SK-N-SH treated with all-trans-retinoic acid at 6 μM for 48 hours (cell line): ENCODE measurements around the gene PTPRN2.

Source experiments
- ATAC-seq: fragments of 200-7000 bp; cut with Tn5 transposase; 3 replicates; pipeline ENCODE4 v1.9.1; 2020; ENCODE audit warnings: mild to moderate bottlenecking, moderate library complexity
- ARNTL ChIP-seq: fragments of 450-650 bp; formaldehyde crosslinking; IDR thresholded peaks from 2 replicates; pipeline ENCODE4 v1.5.0; 2020; ENCODE audit warnings: low read depth, mild to moderate bottlenecking, moderate library complexity, borderline replicate concordance
- BACH2 ChIP-seq: fragments of 250-450 bp; sonication (Bioruptor Pico); IDR thresholded peaks from 2 replicates; pipeline ENCODE4 v1.9.0; 2021; ENCODE audit warnings: mild to moderate bottlenecking, borderline replicate concordance
- CSDC2 ChIP-seq: fragments of 250-450 bp; sonication (Bioruptor Pico); IDR thresholded peaks from 2 replicates; pipeline ENCODE4 v1.5.0; 2020; ENCODE audit warnings: mild to moderate bottlenecking, moderate library complexity
- GLIS3 ChIP-seq: fragments of 250-450 bp; sonication (Bioruptor Pico); IDR thresholded peaks from 2 replicates; pipeline ENCODE4 v1.5.0; 2020; ENCODE audit warnings: mild to moderate bottlenecking, moderate library complexity
- OSR1 ChIP-seq: fragments of 250-450 bp; sonication (Bioruptor Pico); IDR thresholded peaks from 2 replicates; pipeline ENCODE4 v1.8.0; 2022; ENCODE audit warnings: moderate library complexity, mild to moderate bottlenecking, inconsistent platforms
- PATZ1 ChIP-seq: fragments of 250-450 bp; sonication (Bioruptor Pico); IDR thresholded peaks from 2 replicates; pipeline ENCODE4 v1.8.0; 2020; ENCODE audit warnings: mild to moderate bottlenecking, moderate library complexity, borderline replicate concordance
- POU6F1 ChIP-seq: fragments of 250-450 bp; sonication (Bioruptor Pico); IDR thresholded peaks from 2 replicates; pipeline ENCODE4 v1.8.0; 2021; ENCODE audit warnings: low read depth, mild to moderate bottlenecking, moderate library complexity, borderline replicate concordance
- PPARA ChIP-seq: fragments of 250-450 bp; sonication (Bioruptor Pico); IDR thresholded peaks from 2 replicates; pipeline ENCODE4 v1.5.0; 2020; ENCODE audit warnings: mild to moderate bottlenecking, borderline replicate concordance
- SNAI2 ChIP-seq: fragments of 250-450 bp; sonication (Bioruptor Pico); IDR thresholded peaks from 2 replicates; pipeline ENCODE4 v1.5.0; 2020; ENCODE audit warnings: mild to moderate bottlenecking, moderate library complexity
- TCF4 ChIP-seq: fragments of 250-450 bp; sonication (Bioruptor Pico); IDR thresholded peaks from 2 replicates; pipeline ENCODE4 v1.8.0; 2021; ENCODE audit warnings: mild to moderate bottlenecking, moderate library complexity, borderline replicate concordance
- TOX ChIP-seq: fragments of 250-450 bp; sonication (Bioruptor Pico); IDR thresholded peaks from 2 replicates; pipeline ENCODE4 v1.8.0; 2021; ENCODE audit warnings: mild to moderate bottlenecking, moderate library complexity, borderline replicate concordance
- TSHZ2 ChIP-seq: fragments of 250-450 bp; sonication (Bioruptor Pico); IDR thresholded peaks from 2 replicates; pipeline ENCODE4 v1.5.0; 2020; ENCODE audit warnings: mild to moderate bottlenecking, moderate library complexity
- ZC3H10 ChIP-seq: fragments of 250-450 bp; sonication (Bioruptor Pico); IDR thresholded peaks from 2 replicates; pipeline ENCODE4 v1.5.1; 2021; ENCODE audit warnings: mild to moderate bottlenecking, moderate library complexity
- ZNF565 ChIP-seq: fragments of 450-650 bp; formaldehyde crosslinking; conservative IDR thresholded peaks from 2 replicates; pipeline ENCODE4 v1.5.0; 2020; ENCODE audit warnings: low read depth, mild to moderate bottlenecking, moderate library complexity
- ZNF70 ChIP-seq: fragments of 450-650 bp; formaldehyde crosslinking; IDR thresholded peaks from 2 replicates; pipeline ENCODE4 v1.5.0; 2020; ENCODE audit warnings: mild to moderate bottlenecking, moderate library complexity
- ZNF8 ChIP-seq: fragments of 450-650 bp; formaldehyde crosslinking; IDR thresholded peaks from 2 replicates; pipeline ENCODE4 v1.5.0; 2020; ENCODE audit warnings: mild to moderate bottlenecking, moderate library complexity
- TF ChIP-seq, protein P1 (sequence below): fragments of 250-450 bp; sonication (Bioruptor Pico); IDR thresholded peaks from 2 replicates; pipeline ENCODE4 v1.5.1; 2021; ENCODE audit warnings: mild to moderate bottlenecking, moderate library complexity

PTPRN2 gene

GRCh38 chr7:158579662-158580646, 7.7 kb downstream of the PTPRN2 start:
- ATAC-seq: no peak
- TF ChIP-seq, protein P1, sequence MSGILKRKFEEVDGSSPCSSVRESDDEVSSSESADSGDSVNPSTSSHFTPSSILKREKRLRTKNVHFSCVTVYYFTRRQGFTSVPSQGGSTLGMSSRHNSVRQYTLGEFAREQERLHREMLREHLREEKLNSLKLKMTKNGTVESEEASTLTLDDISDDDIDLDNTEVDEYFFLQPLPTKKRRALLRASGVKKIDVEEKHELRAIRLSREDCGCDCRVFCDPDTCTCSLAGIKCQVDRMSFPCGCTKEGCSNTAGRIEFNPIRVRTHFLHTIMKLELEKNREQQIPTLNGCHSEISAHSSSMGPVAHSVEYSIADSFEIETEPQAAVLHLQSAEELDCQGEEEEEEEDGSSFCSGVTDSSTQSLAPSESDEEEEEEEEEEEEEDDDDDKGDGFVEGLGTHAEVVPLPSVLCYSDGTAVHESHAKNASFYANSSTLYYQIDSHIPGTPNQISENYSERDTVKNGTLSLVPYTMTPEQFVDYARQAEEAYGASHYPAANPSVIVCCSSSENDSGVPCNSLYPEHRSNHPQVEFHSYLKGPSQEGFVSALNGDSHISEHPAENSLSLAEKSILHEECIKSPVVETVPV (CRISPR knock-in tag): no peak
- TF ChIP-seq TOX (CRISPR knock-in tag): no peak
- no peak for TF ChIP-seq TCF4
- TF ChIP-seq OSR1 (CRISPR knock-in tag): no peak
- no peak for TF ChIP-seq ZC3H10
- no peak for TF ChIP-seq CSDC2 (CRISPR knock-in tag)
- TF ChIP-seq GLIS3 (CRISPR knock-in tag): no peak
- TF ChIP-seq TSHZ2 (CRISPR knock-in tag): no peak
- no peak for TF ChIP-seq POU6F1 (CRISPR knock-in tag)
- TF ChIP-seq PPARA (CRISPR knock-in tag): no peak
- no peak for TF ChIP-seq BACH2 (CRISPR knock-in tag)

- no peak for ATAC-seq
Measured at GRCh38 chr7:158576050-158576762, 11.4 kb downstream of the PTPRN2 start.

GRCh38 chr7:158574308-158575036, 13.2 kb downstream of the PTPRN2 start:
- no peak for ATAC-seq
- TF ChIP-seq SNAI2 (no peak), PPARA (CRISPR knock-in tag) (no peak), ARNTL (CRISPR knock-in tag) (no peak), OSR1 (CRISPR knock-in tag) (no peak), ZNF8 (CRISPR knock-in tag) (no peak), ZNF565 (no peak), PATZ1 (CRISPR knock-in tag) (no peak), TCF4 (no peak), ZNF70 (CRISPR knock-in tag) (no peak), POU6F1 (CRISPR knock-in tag) (no peak)

More at GRCh38 chr7:158576050-158576762, 11.4 kb downstream of the PTPRN2 start:
- no peak for TF ChIP-seq ZC3H10
- no peak for TF ChIP-seq ARNTL (CRISPR knock-in tag)
- TF ChIP-seq TSHZ2 (CRISPR knock-in tag): no peak
